Measurements from ENCODE around the gene SEC22C. TPM values are rescaled to one million over a fixed set of nuclear protein-coding genes. Genes with fewer than 3 reads are reported as not detected.
"Not testable (repeated sequence)": the region's sequence is repeated elsewhere in the genome, so short reads cannot be mapped to it uniquely, and the experiment has no call there.

Gene SEC22C
- total and polyA plus RNA-seq, 7 experiments from 2014 or later, result 38.0 to 54.8 (median 50.4) TPM

- H3K27me3 ChIP-seq (ENCODE audit: control insufficient read depth in 2 of 2, insufficient read depth in 2 of 2, low read length in 2 of 2); H3K4me3 ChIP-seq (ENCODE audit: low read length); DNase-seq; H3K27me3 Mint-ChIP-seq; ATAC-seq; H3K27ac ChIP-seq (ENCODE audit: low read depth, low read length); H3K9me3 ChIP-seq (ENCODE audit: control insufficient read depth in 2 of 3, low read length in 3 of 3); intact Hi-C loops (cut with micrococcal nuclease): not testable (repeated sequence)
- H3K27ac Mint-ChIP-seq, result peak overlapping the region in 6 of 9 donors; percentile 52 to 99 (median 83)
- Histone ChIP-seq H3K4me1 (ENCODE audit: control insufficient read depth in 2 of 2, insufficient read depth in 2 of 2, low read length in 2 of 2) (peaks cover 19 to 25% of the 10 kb centered on the region in 2 donors), H3K36me3 (ENCODE audit: control insufficient read depth in 2 of 3, insufficient read depth in 3 of 3, low read length in 3 of 3) (peaks cover 0 to 17% (median 0%) of the 10 kb centered on the region in 3 experiments)
- peak overlapping the region in 1 of 10 donors; percentile 43 for H3K4me3 Mint-ChIP-seq
- peaks cover 0 to 13% (median 9%) of the 10 kb centered on the region in 11 donors for H3K9me3 Mint-ChIP-seq
- H3K36me3 Mint-ChIP-seq, result peaks cover 11 to 43% (median 31%) of the 10 kb centered on the region in 5 donors
- ChIA-PET POLR2A (interaction anchor here (0.6 to 1.3 kb wide), 5 partner anchors 11 to 225 kb away, joined by 3 to 8 read pairs (median 3); partner anchors contain the start of genes HIGD1A, NKTR and SS18L2), CTCF (interaction anchor here (0.6 to 1.3 kb wide), 2 partner anchors 10 to 252 kb away, joined by 3 to 4 read pairs; no protein-coding TSS in a partner anchor)
- H3K4me1 Mint-ChIP-seq, result peaks cover 31 to 67% (median 64%) of the 10 kb centered on the region in 7 donors
Observed at GRCh38 chr3:42579346-42579745, 2.4 kb downstream of the SEC22C start.

- Mint-ChIP-seq H3K9me3 (peaks cover 4 to 23% (median 12%) of the 10 kb centered on the region in 11 donors), H3K27ac (no peak overlapping the region), H3K27me3 (no peaks in the 10 kb centered on the region), H3K36me3 (peaks cover 19 to 47% (median 42%) of the 10 kb centered on the region in 5 donors), H3K4me1 (peaks cover 33 to 63% (median 59%) of the 10 kb centered on the region in 7 donors), H3K4me3 (no peak overlapping the region)
- H3K9me3 ChIP-seq (ENCODE audit: control insufficient read depth in 2 of 3, low read length in 3 of 3), result peaks cover 0 to 6% (median 0%) of the 10 kb centered on the region in 3 experiments
- ATAC-seq (no peak), DNase-seq (no peak)
- no peak overlapping the region for H3K4me3 ChIP-seq (ENCODE audit: low read length)
- H3K36me3 ChIP-seq (ENCODE audit: control insufficient read depth in 2 of 3, insufficient read depth in 3 of 3, low read length in 3 of 3), result peaks cover 0 to 27% (median 0%) of the 10 kb centered on the region in 3 experiments
- H3K27ac ChIP-seq (ENCODE audit: low read depth, low read length), result no peak overlapping the region
- ChIA-PET POLR2A (interaction anchor here (0.6 to 1.3 kb wide), 2 partner anchors 23 to 915 kb away, joined by 3 to 8 read pairs; partner anchors contain the start of gene NKTR), CTCF (interaction anchor here (0.6 kb wide), 1 partner anchor 170 kb away, joined by 3 read pairs; no protein-coding TSS in a partner anchor)
- intact Hi-C loops (cut with micrococcal nuclease), result no loop called here
- no peaks in the 10 kb centered on the region for H3K27me3 ChIP-seq (ENCODE audit: control insufficient read depth in 2 of 2, insufficient read depth in 2 of 2, low read length in 2 of 2)
- peaks cover 19 to 23% of the 10 kb centered on the region in 2 donors for H3K4me1 ChIP-seq (ENCODE audit: control insufficient read depth in 2 of 2, insufficient read depth in 2 of 2, low read length in 2 of 2)
Observed at GRCh38 chr3:42578054-42578453, 3.7 kb downstream of the SEC22C start.

- no peak for DNase-seq
- Mint-ChIP-seq H3K4me3 (no peak overlapping the region), H3K9me3 (peaks cover 4 to 32% (median 12%) of the 10 kb centered on the region in 11 donors), H3K27ac (no peak overlapping the region), H3K4me1 (peaks cover 19 to 50% (median 45%) of the 10 kb centered on the region in 7 donors), H3K27me3 (no peaks in the 10 kb centered on the region), H3K36me3 (peaks cover 19 to 54% (median 51%) of the 10 kb centered on the region in 5 donors)
- H3K36me3 ChIP-seq (ENCODE audit: control insufficient read depth in 2 of 3, insufficient read depth in 3 of 3, low read length in 3 of 3), result peaks cover 0 to 24% (median 0%) of the 10 kb centered on the region in 3 experiments
- ChIA-PET POLR2A (no interaction called here), CTCF (no interaction called here)
- peaks cover 0 to 6% (median 0%) of the 10 kb centered on the region in 3 experiments for H3K9me3 ChIP-seq (ENCODE audit: control insufficient read depth in 2 of 3, low read length in 3 of 3)
- H3K27ac ChIP-seq (ENCODE audit: low read depth, low read length), result no peak overlapping the region
- no peaks in the 10 kb centered on the region for H3K27me3 ChIP-seq (ENCODE audit: control insufficient read depth in 2 of 2, insufficient read depth in 2 of 2, low read length in 2 of 2)
- no peak overlapping the region for H3K4me3 ChIP-seq (ENCODE audit: low read length)
- peaks cover 1 to 4% of the 10 kb centered on the region in 2 donors for H3K4me1 ChIP-seq (ENCODE audit: control insufficient read depth in 2 of 2, insufficient read depth in 2 of 2, low read length in 2 of 2)
- ATAC-seq, result no peak
- intact Hi-C loops (cut with micrococcal nuclease), result no loop called here
Observed at GRCh38 chr3:42575137-42575741, 6.5 kb downstream of the SEC22C start.

- peaks cover 8 to 43% (median 33%) of the 10 kb centered on the region in 7 donors for H3K4me1 Mint-ChIP-seq
- H3K4me3 Mint-ChIP-seq, result no peak overlapping the region
- ChIA-PET CTCF (interaction anchor here (0.5 to 0.9 kb wide), 5 partner anchors 9 to 299 kb away, joined by 3 to 4 read pairs (median 3); no protein-coding TSS in a partner anchor), POLR2A (interaction anchor here (1.3 kb wide), 2 partner anchors 11 to 13 kb away, joined by 3 read pairs; no protein-coding TSS in a partner anchor)
- H3K27me3 Mint-ChIP-seq, result no peaks in the 10 kb centered on the region
- ATAC-seq (peak; percentile 77), DNase-seq (no peak)
- H3K27ac Mint-ChIP-seq, result peak overlapping the region in 4 of 9 donors; percentile 8 to 29 (median 14)
- Histone ChIP-seq H3K27ac (ENCODE audit: low read depth, low read length) (no peak overlapping the region), H3K4me1 (ENCODE audit: control insufficient read depth in 2 of 2, insufficient read depth in 2 of 2, low read length in 2 of 2) (peaks cover 0 to 4% of the 10 kb centered on the region in 2 donors), H3K9me3 (ENCODE audit: control insufficient read depth in 2 of 3, low read length in 3 of 3) (peaks cover 0 to 6% (median 0%) of the 10 kb centered on the region in 3 experiments), H3K27me3 (ENCODE audit: control insufficient read depth in 2 of 2, insufficient read depth in 2 of 2, low read length in 2 of 2) (no peaks in the 10 kb centered on the region), H3K4me3 (ENCODE audit: low read length) (no peak overlapping the region), H3K36me3 (ENCODE audit: control insufficient read depth in 2 of 3, insufficient read depth in 3 of 3, low read length in 3 of 3) (peaks cover 0 to 39% (median 4%) of the 10 kb centered on the region in 3 experiments)
- peaks cover 4 to 32% (median 12%) of the 10 kb centered on the region in 11 donors for H3K9me3 Mint-ChIP-seq
- H3K36me3 Mint-ChIP-seq, result peaks cover 17 to 64% (median 48%) of the 10 kb centered on the region in 5 donors
- intact Hi-C loops (cut with micrococcal nuclease), result loop anchor here in 1 of 2 donors (1.0 kb wide), 3 partner anchors 41 to 267 kb away; no protein-coding TSS in a partner anchor
Observed at GRCh38 chr3:42572278-42572677, 9.5 kb downstream of the SEC22C start.

- intact Hi-C loops (cut with micrococcal nuclease), result no loop called here
- ChIA-PET CTCF (interaction anchor here (1.0 kb wide), 1 partner anchor 9 kb away, joined by 4 read pairs; no protein-coding TSS in a partner anchor), POLR2A (interaction anchor here (0.6 to 1.3 kb wide), 2 partner anchors 13 to 57 kb away, joined by 3 read pairs; no protein-coding TSS in a partner anchor)
- peaks cover 0 to 4% of the 10 kb centered on the region in 2 donors for H3K4me1 ChIP-seq (ENCODE audit: control insufficient read depth in 2 of 2, insufficient read depth in 2 of 2, low read length in 2 of 2)
- peaks cover 5 to 47% (median 6%) of the 10 kb centered on the region in 3 experiments for H3K36me3 ChIP-seq (ENCODE audit: control insufficient read depth in 2 of 3, insufficient read depth in 3 of 3, low read length in 3 of 3)
- no peak overlapping the region for H3K4me3 ChIP-seq (ENCODE audit: low read length)
- no peaks in the 10 kb centered on the region for H3K27me3 Mint-ChIP-seq
- H3K27ac ChIP-seq (ENCODE audit: low read depth, low read length), result no peak overlapping the region
- peaks cover 0 to 22% (median 7%) of the 10 kb centered on the region in 11 donors for H3K9me3 Mint-ChIP-seq
- DNase-seq, result no peak
- peak overlapping the region in 1 of 9 donors; percentile 2 for H3K27ac Mint-ChIP-seq
- H3K27me3 ChIP-seq (ENCODE audit: control insufficient read depth in 2 of 2, insufficient read depth in 2 of 2, low read length in 2 of 2), result no peaks in the 10 kb centered on the region
- ATAC-seq, result no peak
- peaks cover 0 to 6% (median 0%) of the 10 kb centered on the region in 3 experiments for H3K9me3 ChIP-seq (ENCODE audit: control insufficient read depth in 2 of 3, low read length in 3 of 3)
- peaks cover 19 to 63% (median 47%) of the 10 kb centered on the region in 5 donors for H3K36me3 Mint-ChIP-seq
- H3K4me1 Mint-ChIP-seq, result peaks cover 6 to 30% (median 17%) of the 10 kb centered on the region in 7 donors
- no peak overlapping the region for H3K4me3 Mint-ChIP-seq
Observed at GRCh38 chr3:42569593-42570142, 12.1 kb downstream of the SEC22C start.

Data from naive thymus-derived CD4-positive, alpha-beta T cell (primary cell).